Keratinocyte (primary cell): ENCODE results near the gene ATG4B.

ENCODE experiments used
- EZH2 ChIP-seq: IDR thresholded peaks from one replicate; pipeline ENCODE4 v1.6.1; 2012; ENCODE audit warnings: inconsistent platforms, mild to moderate bottlenecking, low read length, moderate library complexity
- TF ChIP-seq, protein P1 (sequence below), 3 experiments: IDR thresholded peaks in 1 of 3; conservative IDR thresholded peaks in 1 of 3; optimal IDR thresholded peaks in 1 of 3; 2 replicates in 2 of 3; 3 replicates in 1 of 3; pipeline versions ENCODE3 to v1.5.1; 2011; ENCODE audit warnings: low read length in 3 of 3, mild to moderate bottlenecking in 3 of 3, moderate library complexity in 2 of 3, control low read depth in 1 of 3, inconsistent platforms in 1 of 3; ENCODE audit not compliant: insufficient read depth in 2 of 3; ENCODE audit errors: extremely low read depth in 1 of 3

GRCh38 chr2:241619597-241620418 is 17.7 kb upstream of the ATG4B start:
- TF ChIP-seq, protein P1, sequence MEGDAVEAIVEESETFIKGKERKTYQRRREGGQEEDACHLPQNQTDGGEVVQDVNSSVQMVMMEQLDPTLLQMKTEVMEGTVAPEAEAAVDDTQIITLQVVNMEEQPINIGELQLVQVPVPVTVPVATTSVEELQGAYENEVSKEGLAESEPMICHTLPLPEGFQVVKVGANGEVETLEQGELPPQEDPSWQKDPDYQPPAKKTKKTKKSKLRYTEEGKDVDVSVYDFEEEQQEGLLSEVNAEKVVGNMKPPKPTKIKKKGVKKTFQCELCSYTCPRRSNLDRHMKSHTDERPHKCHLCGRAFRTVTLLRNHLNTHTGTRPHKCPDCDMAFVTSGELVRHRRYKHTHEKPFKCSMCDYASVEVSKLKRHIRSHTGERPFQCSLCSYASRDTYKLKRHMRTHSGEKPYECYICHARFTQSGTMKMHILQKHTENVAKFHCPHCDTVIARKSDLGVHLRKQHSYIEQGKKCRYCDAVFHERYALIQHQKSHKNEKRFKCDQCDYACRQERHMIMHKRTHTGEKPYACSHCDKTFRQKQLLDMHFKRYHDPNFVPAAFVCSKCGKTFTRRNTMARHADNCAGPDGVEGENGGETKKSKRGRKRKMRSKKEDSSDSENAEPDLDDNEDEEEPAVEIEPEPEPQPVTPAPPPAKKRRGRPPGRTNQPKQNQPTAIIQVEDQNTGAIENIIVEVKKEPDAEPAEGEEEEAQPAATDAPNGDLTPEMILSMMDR (optimal IDR thresholded peaks at IDR 0.05 in 1 of 3, IDR thresholded peaks at IDR 0.05 in 1 of 3, conservative IDR thresholded peaks at IDR 0.05 in 1 of 3; ENCODE audit: extremely low read depth in 1 of 3, insufficient read depth in 2 of 3, low read length in 3 of 3), result no peak
- TF ChIP-seq EZH2, result no peak
